Lower leg skin (tissue), 3 donors: ENCODE data around the gene TMEM138.

Experiments used
- CTCF ChIP-seq, 3 donors: fragments of 450-650 bp; IDR thresholded peaks; one replicate each; pipeline ENCODE4 v1.5.1; 2016; ENCODE audit warnings: antibody characterized with exemption in 3 of 3, mild to moderate bottlenecking in 3 of 3, moderate library complexity in 2 of 3
- POLR2A ChIP-seq, 2 donors: fragments of 450-650 bp; IDR thresholded peaks; one replicate each; pipeline ENCODE4 v1.6.1; 2016 to 2017; ENCODE audit warnings: antibody characterized with exemption in 2 of 2, mild to moderate bottlenecking in 1 of 2, moderate library complexity in 1 of 2

GRCh38 chr11:61416941-61417340 is 54.8 kb downstream of the TMEM138 start:
- TF ChIP-seq CTCF (IDR thresholded peaks at IDR 0.05), result no peak
- no peak for TF ChIP-seq POLR2A (IDR thresholded peaks at IDR 0.05)
